Activated CD4-positive, alpha-beta T cell treated with anti-CD3 and anti-CD28 coated beads, Interleukin-2, amount 50 U/mL, for 1 hour (primary cell): ENCODE data around the gene KXD1.
A peak's percentile ranks its signal among the peaks of the same experiment; 100 is the strongest.
"Not testable (repeated sequence)": the region's sequence is repeated elsewhere in the genome, so short reads cannot be mapped to it uniquely, and the experiment has no call there.

Experiments
- DNase-seq: peaks from one replicate; pipeline ENCODE4 v3.0.0-alpha.2; 2020

KXD1 gene

DNA sequence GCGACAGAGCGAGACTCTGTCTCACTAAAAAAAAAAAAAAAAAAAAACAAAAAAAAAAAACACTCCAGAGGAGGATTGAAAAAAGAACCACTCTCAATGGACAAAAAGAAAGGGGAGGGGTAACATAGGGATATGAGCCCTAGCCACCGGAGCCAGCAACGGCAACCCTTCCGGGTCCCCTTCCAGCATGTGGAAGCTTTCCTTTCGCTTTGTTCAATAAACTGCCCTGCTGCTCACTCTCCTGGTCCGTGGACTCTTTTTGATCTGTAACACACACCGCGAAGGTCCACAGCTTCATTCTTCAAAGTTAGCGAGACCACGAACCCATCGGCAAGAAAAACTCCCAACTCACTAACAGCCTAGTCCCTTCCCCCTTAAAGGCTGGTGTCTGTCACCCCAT, 29.9 kb downstream of the KXD1 start:
- no peak for DNase-seq

DNA sequence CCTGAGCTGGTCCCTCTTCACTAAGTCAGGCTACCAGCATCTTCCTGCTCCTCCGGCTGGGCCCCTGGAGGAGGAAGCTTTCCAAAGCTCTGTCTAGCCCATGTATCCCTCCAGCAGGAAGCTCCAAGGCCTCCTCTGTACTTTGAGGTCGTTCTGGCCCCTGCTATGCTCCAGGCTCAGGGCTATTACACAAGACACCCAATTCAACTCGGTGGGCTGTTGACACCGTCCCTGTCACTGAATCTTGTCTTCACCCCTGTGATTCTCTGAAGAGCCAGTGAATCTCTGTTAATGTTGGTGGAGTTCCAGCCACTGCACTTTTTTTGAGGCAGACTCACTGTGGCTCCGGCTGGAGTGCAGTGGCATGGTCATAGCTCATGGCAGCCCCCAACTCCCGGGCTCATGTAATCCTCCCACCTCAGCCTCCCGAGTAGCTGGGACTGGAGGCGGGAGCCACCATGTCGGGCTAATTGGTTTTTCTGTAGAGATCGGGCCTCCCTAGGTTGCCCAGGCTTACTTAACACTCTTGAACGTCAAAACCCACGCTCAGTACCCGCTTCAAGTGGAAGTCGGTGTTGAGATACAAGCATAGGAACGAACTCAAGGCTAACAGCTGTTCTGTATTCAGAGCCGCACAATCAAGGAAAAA, 30.4 kb downstream of the KXD1 start:
- no peak for DNase-seq

DNA sequence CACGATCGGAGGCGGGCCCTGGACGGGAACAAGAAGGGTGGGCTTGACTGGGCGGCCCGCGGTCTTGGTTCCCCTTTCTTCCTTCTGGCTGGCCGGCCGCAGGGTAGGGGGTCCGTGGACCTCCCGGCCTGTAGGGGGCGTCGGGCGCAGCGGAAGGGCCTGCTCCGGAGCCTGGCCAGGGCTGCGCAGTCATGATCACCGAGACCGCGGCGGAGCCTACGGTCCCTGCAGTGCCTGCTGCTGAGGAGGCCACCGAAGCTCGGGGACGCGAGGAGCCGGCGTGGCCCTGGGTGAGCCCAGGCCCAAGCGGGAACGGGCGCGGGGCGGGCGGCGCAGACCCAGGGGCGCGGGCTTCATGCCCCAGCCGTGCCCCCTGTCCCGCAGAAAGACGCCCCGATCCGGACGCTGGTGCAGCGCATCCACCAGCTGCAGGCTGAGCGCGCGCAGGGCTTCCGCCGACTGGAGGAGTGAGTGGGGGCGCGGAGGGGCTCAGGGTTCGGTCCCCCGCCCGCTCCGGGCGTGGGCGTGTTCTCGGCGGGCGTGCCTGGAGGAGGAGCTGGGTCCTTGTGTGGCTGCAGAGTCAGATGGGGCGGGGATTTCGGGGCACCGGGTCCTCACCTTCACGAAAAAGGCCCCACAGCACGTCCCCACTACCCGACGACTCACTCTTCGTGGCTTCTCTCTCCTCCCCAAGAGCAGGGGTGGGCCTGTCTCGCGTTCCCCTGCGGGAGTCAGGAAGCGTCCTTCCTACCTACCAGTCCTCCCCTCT, 31.1 kb downstream of the KXD1 start, which contains the start of gene REX1BD:
Gene REX1BD, plus strand, starts transcription at position 188 of the 769 bp plus-strand sequence. Its CDS starts 4 bp downstream, at position 192.
- DNase-seq: peak; percentile 84

DNA sequence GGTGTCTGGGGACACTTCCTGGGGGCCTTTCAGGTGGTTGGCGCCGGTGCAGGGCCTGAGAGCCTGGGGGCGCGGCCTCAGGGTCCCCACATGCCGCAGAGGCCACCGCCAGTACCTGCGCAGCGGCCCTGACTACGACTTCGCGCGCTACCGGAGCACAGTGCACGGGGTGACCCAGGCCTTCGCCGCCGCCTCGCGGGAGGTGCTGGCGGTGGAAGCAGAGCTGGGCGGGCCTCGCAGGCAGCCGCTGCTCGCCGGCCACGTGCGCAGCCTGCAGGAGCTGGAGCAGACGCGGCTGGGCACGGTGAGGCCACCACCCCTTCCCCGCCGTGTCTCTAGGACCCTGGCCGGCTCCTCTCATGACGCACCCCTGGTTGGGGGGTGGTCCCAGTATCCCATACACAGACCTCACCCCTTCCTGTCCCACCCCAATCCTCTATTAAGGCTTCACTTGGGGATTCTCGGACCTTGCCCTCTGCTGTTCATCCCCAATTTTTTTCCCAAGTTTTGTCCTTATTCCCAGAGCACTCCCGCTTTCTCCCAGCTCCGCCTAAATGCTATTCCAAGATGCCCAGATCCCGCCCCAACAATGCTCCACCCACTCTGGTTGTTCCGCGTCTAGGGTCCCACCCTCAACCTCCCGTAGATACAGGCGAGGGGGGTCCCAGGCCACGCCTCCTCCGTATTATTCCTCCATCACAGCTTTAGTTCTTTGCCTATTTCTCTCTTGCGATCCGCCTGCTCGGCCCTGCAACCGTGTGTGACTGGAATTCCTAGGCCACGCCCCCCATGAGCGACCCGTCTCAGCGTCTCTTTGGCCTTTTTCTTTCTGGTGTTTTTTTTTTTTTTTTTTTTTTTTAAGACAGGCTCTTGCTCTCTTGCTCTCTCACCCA, 32.0 kb downstream of the KXD1 start:
- peak; percentile 68 for DNase-seq

DNA sequence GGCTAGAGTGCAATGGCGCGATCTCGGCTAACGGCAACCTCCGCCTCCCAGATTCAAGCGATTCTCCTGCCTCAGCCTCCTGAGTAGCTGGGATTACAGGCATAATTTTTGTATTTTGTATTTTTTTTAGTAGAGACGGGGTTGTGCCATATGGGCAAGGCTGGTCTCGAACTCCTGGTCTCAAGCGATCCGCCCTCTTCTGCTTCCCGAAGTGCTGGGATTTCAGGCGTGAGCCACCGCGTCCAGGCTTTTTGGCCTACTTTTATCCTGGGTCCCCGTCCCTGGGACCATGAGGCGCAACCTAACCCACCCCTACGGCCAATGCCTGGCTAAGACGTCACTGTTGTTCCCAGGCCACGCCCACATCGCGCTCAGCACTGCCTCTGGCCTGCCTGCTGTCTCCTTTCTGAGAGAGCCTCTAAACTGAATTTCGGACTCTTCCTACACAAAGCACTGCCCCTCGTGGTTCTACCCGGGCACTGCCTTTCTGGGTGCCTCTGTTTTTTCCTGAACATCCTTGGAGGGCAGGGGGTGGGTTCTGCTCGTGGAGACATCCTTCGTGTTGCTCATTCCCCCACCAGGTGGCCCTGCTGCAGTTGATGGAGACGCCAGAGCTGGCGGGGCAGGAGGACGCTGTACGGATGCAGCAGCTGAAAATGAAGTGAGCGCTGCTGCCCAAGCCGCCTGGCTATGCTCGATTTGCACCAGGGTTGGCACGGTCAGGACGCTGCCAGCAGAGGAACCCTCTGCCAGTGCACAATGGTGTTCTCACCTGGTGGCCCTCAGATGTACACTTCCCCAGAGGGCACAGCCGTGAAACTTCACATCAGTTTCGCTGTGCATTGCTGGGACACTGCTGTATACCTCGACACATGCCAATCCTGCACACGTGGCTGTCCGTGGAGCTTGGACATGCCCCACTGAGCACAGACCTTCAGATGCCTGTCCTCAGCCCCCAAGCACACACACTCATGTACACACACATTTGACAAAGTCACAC, 32.9 kb downstream of the KXD1 start:
- no peak for DNase-seq

- no peak for DNase-seq
These were observed 34.2 kb downstream of the KXD1 start for GRCh38 chr19:18591735-18592385.

DNA sequence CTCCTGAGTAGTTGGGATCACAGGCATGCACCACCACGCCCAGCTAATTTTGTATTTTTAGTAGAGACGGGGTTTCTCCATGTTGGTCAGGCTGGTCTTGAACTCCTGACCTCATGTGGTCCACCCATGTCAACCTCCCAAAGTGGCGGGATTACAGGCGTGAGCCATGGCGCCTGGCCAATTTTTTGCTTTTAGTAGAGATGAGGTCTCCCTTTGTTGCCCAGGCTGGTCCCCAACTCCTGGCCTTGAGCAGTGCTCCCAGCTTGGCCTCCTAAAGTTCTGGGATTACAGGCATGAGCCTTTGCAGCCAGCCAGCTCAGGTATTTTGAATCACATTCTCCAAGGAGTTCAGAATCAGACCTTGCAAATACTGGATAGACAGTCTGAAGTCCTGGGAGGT, 35.1 kb downstream of the KXD1 start:
- DNase-seq: not testable (repeated sequence)

DNA sequence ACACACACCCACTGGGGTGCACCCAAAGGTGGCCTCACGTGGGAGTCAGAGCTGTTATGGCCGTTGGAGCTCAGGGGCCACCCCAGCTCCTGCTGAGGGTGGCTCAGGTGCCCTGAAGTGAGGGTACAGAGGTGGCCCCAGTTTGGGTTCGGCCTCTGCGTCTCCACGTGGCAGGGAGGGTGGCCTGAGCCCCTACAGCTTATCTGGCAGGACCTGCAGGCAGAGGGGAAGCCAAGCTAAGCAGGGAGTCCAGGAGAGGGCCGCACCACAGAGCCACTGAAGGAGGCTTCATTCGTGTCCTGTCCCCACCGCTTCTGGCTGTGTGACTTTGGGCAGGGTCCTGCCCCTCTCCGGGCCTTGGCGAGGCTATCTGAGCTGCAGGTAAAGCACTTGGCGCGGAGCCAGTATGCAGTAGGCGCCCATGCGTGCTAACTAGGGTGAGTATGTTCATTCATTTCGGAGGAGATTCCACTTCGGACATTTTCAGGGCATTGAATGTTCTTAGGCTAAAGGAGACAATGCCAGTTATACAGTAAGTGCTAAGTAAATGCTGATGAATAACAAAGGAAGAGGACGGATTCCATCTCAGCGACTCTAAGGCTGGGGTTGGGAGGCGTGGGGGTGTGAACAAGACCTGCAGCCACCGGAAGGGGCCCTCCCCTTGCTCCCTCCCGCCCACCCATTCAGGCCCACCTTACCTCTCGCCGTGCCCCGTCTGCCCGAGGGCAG, 35.9 kb downstream of the KXD1 start:
- DNase-seq: no peak

GRCh38 chr19:18594096-18594823, 36.6 kb downstream of the KXD1 start:
- DNase-seq: peak; percentile 72

- DNase-seq: no peak
These were observed 37.2 kb downstream of the KXD1 start for GRCh38 chr19:18594824-18595373.

DNA sequence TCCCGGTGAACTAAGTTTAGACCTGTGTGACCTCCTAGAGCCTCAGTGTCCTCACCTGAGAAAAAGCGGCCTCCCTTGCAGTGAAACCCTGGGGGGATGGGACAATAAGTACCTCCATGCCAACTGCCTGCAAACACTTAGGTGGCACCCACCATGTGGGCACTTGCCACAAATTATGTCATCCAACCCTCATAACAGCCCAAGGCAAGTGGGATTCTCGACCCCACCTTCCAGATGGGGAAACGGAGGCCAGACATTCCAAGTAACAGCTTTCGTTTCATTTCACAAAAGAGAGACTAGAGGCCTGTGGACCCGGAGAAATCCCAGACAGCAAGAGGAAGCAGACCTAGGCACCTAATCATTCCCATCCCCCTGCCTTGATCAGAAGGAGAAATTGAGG, 37.8 kb downstream of the KXD1 start:
- no peak for DNase-seq

GRCh38 chr19:18596752-18597157, 39.1 kb downstream of the KXD1 start:
- no peak for DNase-seq

GRCh38 chr19:18597809-18598660, 40.4 kb downstream of the KXD1 start:
- DNase-seq: no peak

- DNase-seq: no peak
These were observed 41.8 kb downstream of the KXD1 start for GRCh38 chr19:18599485-18599884.

- DNase-seq: not testable (repeated sequence)
These were observed 43.2 kb downstream of the KXD1 start for GRCh38 chr19:18600692-18601397.

DNA sequence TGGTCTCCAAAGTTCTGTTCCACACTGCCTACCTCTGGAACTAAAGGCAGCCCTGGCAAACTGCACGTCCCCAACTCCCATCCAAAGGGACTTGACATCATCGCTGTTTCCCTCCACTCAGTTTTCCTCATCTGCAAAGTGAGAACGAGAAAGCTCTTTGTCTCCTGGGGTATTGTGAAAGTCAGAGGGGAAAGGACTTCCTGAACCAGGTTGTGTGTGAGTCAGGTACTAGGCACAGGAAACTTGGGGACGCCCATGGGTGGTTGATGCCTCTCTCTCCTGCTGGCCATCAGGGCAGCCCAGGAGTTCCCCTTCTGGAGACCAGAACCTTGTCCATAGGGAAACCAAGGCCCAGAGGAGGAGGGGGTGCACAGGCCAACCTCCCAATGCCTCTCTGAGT, 44.2 kb downstream of the KXD1 start:
- no peak for DNase-seq

- no peak for DNase-seq
These were observed 45.7 kb downstream of the KXD1 start for GRCh38 chr19:18603255-18603957.
